HG03457 (cell line): ENCODE measurements around the gene KAZN.

Experiments
- ATAC-seq: cut with Tn5 transposase; IDR thresholded peaks from one replicate; pipeline ENCODE4 v1.9.1; 2021; ENCODE audit warnings: moderate number of reproducible peaks; ENCODE audit not compliant: unreplicated experiment

The KAZN gene

DNA sequence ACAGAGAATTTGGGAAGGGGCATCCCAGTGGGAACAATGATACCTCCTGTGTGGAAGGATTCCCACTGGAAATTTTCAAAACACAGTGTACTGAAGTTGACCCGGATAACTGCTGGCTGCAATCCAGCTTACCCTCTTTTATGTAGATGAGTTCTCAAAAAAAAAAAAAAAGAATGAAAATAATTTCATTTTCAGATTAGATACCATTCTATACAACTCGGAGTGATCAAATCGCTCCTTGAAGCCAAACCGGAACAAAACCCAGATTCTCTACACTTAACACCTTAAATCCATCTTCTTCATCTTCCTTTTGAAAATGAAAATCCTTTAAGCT, 69.1 kb downstream of the KAZN start:
- ATAC-seq = no peak

DNA sequence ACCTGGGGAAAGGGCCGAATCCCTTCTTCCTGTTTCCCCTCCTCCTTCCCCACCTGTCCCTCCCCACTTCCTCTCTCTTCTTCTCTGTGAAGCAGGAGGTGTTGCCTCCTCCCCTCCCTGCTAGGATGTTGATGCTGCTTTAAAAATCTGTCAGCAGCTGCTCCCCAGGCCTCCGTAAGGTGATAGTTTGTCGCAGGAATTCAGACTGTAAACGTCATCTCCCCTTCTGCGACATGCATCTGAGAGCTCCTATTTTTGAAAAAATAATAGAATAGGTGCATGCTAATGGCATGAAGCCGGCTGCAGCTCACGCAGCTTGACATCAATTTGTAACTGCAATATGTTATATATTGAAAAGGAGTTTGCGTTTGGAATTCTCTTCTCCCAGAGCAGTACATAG, 70.1 kb downstream of the KAZN start:
- ATAC-seq = no peak

DNA sequence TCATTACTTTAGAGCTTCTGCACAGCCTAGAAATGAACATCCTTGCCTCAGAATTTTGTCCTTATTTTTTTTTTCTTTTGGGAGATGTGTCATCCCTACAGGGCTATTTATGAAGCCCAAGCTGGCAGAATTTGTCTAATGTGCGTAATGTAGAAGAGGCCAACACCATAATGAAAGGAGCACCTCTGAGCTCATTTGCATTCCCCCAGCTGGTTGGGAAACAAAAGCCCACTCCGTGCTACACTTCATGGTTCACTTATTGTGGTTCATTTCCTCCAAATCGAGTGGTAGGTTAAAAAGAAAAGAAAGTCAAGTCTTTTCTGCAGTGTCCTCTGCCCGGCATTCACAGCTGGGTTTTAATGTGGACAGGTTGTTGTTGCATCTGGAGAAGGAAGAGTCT, 73.5 kb downstream of the KAZN start:
- ATAC-seq = no peak

DNA sequence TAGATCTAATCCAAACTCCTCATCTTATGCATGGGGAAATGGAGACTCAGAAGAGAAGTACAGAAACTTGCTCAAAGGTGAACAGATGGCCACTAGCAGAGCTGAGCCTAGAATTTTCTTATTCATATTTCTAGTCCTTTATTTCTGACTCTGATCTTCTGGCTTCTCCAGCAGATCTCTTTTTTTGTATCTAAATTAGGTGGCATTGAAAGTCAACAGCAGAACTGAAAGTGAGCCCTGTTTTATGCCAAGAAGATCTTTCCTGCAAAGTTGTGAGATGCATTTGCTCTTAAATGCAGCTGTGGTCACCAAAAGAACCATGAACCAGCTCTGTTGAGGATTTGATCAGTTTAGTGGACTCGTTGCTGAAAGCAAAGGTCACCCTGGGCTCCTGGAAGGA, 75.5 kb downstream of the KAZN start:
- no peak for ATAC-seq

DNA sequence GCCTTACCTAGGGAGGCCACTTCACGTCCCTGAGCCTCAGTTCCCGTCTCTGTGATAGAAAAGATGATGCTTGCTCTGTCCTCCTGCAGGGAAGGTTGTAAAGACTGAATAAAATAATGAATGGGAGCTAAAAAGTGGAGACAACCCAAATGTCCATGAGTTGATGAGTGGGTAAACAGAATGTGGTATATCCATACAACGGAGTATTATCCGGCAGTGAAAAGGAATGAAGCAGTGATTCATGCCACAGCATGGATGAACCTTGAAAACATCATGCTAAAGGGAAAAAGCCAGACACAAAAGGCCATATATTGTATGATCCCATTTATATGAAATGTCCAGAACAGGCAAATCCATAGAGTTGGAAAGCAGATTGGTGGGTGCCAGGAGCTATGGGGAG, 77.9 kb downstream of the KAZN start:
- ATAC-seq = no peak

DNA sequence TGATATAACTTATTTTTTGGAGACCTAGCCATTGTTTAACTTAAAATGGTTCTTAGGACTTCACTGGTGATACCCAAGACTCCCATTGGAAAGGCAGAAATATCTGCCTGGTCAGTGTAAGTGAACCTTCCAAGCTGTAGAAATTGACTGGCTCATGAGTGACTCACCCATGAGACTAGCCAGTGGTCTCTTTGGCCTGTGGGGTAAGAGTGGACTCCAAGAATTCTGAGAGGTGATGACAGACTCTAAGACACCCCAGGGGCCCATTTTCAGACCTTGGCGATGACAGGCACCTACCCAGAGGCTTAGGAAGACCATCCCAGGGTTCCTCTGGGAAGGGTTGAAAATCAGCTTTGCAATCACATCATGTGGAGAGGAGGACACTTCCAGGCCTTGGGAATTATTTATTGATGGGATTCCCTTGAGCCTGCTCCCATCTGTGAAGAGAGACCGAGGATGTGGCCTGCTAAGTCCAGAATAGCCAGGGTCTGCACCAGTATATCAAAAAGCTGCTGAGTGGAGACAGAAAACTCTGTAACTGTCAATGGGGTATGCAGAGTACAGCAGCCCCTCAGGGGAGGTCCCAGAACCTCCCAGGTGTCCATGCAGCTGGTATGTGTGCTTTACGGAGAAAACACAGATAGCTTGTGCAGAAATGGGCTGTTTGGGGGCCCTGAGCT, 78.9 kb downstream of the KAZN start:
- ATAC-seq = no peak

DNA sequence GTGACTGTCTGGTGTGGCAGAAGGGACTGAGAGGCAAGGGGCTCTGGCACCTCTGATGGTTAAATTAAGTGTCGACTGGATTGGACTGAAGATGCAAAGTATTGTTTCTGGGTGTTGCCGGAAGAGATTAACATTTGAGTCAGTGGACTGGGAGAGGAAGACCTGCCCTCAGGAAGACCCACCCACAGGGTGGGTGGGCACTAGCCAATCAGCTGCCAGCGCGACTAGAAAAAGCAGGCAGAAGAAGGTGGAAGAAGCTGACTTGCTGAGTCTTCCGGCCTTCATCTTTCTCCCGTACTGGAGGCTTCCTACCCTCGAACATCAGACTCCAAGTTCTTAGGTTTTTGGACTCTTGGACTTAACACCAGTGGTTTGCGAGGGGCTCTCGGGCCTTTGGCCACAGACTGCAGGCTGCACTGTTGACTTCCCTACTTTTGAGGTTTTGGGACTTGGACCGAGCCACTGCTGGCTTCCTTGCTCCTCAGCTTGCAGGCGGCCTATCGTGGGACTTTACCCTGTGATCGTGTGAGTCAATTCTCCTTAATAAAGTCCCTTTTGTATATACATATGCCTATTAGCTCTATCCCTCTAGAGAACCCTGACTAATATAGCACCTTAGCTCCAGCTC, 79.6 kb downstream of the KAZN start:
- no peak for ATAC-seq

DNA sequence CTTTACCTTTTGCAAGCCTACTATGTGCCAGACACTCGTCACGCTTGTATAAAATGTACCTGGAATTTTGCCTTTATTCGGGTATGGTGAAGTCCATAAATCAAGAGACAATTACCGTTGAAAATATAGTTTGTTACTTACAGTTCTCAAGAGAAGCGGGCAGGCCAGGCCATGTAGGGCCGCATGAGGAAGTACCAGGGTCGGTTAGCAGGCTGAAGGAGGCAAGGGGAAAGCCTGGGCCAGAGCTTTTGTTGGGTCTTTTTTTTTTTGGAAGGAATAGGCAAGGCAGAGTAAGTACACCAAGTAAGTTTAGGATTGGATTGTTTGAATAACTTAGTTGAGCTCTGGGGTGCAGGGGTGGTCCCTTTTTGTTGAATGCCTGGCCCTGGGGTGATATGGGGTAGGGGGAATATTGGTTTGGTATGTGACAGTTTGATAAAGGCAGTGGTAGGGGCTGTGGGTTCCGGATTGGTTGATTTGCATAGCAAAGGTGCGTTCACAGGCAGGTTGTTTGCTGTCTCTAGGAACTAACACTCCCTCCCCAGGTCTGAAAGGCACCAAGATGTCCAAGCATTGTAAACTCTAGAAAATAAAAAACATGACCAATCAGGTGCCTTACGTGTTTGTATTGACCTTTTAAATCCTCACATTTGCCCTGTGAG, 80.7 kb downstream of the KAZN start:
- no peak for ATAC-seq

DNA sequence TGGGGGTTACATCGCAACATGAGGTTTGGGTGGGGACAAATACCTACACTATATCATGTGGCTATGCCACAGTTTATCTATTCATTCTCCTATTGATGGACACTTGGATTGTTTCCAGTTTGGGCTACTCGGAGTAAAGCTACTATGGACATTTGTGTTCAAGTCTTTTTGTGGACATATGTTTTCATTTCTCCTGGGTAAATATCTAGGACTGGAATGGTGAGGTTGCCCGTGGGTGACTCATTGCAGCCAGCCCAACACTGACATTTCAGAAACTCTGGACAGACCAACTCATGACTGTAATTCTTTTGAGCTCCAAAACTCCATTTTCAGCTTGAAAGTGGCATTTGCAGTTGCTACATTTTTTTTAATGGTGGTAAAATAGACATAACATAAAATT, 82.7 kb downstream of the KAZN start:
- ATAC-seq = no peak

DNA sequence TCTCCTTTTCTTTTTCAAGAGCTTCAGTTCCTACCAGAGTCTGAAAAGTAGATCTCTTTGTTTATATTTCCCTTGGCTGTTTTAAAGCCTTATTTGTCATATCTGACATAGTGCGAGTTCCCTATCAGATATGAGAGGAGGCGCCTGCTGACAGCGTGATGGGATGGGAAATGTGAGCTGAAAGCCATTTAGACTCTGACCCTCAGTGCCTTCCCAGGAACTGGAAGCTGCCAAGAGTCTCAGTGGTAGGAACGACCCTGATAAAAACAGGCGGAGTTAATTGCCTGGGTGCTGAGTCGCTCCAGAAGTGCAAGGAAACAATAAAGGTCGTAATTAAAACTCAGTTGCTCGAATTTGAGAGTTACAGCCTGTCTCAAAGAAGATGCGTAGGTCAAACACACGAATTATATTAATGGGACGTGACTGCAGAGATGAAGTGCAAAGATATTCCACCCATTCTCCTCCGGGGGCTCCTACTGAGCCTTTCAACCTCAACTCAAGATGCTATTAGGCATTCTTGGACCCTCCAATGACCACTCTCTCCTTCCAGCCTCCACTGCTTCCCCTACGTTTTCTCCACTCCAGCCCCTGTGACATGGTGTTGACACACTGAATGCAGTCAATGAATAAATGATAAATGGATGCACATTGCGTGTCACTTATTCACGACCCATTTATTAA, 84.6 kb downstream of the KAZN start:
- ATAC-seq = no peak

DNA sequence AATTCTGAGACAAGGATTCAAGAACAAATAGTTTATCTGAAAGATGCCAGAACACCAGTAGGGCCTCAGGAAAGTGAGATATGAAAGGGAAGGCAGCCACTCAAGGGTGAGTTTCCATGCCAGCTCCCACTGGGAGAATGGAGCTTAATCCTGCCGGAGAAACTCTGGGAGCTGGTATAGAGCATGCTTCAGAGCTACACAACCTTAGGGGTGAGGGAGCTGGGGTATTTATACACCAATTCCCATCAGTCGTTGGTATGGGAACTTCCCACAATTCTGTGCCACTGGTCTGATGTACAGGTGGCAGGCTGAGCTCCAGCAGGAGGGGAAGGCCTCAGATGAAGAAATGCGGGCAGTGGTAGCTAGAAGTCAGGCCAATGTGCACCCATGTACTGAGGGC, 86.6 kb downstream of the KAZN start:
- ATAC-seq = no peak

DNA sequence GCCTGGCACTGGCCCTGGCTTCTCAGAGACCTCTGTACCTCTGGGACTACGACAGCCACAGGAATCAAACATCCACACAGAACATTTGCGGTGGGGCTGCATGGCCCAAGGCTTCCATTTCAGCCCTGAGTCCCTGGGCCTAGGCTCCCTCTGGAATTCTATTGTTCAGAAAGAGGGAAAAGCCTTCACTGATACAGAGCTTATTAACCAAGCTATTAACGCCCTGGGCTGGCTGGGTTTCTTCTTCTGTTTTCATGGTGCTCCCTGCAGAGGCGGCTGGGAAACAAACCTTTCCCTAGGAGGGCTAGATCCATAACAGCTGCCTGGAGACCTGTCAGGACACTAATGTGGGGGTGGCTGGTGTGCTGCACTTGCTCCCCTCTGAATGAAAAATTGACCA, 88.2 kb downstream of the KAZN start:
- ATAC-seq = no peak

DNA sequence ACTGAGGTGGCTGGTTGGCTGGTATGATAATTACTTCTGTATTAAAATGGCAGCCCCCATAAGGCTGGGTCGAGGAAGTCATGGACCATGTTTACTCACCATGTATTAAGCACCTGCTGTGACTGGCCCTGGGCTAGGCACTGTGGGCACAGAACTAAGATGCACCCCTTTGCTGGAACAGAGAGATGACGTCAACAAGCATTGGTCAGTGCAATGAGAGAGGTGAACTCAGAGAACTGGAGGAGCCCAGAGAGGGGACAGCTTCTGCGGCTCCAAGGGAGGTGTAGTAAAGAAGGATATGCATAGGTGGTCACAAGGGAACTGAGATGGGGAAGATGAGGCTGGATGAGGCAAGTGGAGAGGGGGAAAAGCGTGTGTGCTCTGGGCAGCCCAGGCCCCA, 88.7 kb downstream of the KAZN start:
- no peak for ATAC-seq

DNA sequence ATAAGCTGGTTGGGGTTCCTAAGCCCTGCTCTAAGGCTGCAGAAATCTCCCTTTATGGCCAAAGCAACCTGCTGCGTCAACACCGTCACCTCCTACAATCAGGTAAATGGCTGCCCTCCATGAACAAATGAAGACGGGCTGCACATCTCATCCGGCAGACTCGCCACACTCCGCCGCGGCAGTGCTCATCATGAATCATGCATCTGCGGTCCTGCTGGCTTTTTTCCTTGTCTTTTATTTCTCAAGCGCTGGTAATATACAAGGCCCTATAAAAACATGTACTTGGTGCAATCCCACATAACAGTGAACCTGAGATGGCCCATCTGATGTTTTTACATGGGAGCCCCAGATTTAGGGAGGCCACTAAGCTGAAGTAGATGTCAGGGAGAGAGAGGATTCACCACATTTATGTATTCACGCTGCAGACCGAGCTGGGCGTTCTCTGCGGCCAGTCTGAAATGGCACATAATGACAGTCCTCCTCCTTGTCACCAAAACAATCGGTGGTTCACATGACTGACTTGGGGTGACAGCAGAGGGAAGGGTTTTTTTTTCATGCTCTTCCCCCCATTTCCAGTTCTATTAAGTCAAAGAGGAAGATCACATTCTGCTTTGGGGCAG, 91.6 kb downstream of the KAZN start:
- ATAC-seq = no peak

DNA sequence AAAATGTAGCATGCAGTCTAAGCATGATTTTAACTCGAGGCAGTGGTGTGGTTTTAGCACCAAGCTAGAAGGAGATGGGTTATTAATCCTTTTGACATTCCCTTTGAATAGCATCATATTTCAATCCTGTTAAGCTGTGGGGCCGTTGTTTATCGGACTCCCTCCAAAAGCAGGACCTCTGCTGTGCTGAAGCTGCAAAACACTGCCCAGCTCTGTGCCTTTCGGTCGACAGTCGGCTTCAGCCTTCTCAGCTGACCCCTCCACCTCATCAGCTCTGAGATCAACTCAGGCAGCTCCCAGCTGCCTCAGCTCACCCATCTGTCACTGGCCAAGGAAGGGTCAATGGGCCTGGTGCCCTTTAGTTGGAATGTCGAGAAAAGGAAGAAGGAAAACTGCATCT, 95.5 kb downstream of the KAZN start:
- no peak for ATAC-seq

DNA sequence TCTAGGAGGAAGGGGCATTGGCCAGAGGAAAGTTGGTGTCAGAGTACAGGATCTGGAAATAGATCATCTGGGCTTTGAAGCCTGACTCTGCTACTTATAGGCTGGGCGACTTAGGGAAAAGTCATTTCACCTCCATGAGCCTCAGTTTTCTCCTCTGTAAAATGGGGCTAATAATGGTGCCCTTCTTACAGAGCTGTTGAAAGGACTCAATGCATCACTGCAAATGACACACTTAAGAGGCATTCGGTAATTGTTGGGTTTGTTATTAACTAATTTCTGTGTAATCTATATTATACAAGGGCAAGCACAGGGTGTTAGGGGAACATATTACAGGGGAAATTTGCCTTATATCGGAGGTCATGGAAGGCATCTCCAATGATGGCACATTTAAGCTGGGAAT, 96.1 kb downstream of the KAZN start:
- no peak for ATAC-seq

DNA sequence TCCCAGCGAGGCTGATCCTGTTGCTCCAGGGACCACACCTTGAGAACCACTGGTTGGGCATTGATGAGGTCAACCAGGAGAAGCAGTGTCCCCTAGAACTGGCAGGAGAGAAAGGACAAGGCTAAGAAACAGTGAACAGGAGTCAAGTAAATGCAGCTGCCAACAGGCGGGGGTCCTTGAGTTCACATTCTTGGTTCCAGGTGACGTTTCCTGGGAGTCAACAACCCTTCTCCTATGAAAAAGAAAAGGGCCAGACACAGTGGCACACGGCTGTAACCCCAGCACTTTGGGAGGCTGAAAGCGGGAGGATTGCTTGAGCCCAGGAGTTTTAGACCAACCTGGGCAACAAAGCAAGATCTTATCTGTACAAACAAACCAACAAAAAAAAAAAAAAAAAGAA, 98.3 kb downstream of the KAZN start:
- no peak for ATAC-seq

DNA sequence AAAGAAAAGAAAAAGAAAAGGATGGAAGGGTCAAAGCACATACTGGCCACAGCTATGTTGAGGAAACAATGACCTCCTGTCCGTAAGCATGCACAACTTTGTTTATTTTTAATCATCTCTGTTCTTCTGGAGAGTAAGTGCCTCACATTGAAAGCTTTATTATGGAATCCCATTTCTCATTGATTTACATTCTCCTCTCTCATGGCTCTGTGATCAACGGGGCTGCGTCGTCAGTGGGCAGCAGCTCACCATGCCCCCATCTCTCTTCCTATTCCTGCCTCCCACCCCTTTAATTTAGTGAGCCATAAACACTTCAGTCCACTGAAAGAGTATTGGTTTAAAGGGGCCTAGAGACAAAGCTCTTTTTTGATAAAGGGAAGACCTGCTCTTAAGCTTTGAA, 98.9 kb downstream of the KAZN start:
- no peak for ATAC-seq

DNA sequence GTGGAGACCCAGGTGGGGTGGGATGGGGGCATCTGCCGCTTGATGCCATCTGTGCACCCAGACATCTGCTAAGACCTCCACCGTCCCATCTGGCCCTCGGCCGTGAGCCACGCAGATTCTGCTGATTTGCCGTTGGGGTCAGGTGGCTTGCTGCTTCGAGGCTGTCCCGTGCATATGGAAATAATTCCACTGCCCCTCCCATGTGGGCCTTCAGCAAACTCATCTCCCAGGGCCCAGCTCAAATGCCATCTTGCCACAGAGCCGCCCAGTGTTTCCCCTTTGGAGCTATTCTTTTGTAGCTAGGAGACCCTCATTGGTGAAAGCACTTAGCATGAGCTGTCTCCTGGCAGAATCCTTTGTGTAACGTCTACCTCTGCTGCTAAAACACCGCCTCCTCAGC, 99.8 kb downstream of the KAZN start:
- no peak for ATAC-seq

DNA sequence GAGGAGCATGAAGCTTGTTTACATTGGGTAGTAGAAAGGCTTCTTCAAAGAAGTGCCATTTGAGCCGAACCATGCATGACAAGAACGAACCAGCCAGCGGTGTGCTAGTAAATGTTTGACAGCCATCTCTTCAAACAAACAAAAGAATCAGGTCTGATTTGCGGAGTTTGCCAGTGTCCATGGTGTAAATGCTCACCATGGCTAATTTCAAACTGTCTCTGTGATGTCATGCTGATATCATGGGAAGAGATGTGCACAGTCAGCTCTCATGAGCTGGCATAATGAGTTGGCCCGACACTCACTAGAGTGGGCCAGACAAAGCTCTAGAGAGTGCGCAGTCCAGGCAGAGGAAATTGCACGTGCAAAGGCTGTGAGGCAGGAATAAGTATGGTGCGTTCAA, 101.1 kb downstream of the KAZN start:
- ATAC-seq = no peak

DNA sequence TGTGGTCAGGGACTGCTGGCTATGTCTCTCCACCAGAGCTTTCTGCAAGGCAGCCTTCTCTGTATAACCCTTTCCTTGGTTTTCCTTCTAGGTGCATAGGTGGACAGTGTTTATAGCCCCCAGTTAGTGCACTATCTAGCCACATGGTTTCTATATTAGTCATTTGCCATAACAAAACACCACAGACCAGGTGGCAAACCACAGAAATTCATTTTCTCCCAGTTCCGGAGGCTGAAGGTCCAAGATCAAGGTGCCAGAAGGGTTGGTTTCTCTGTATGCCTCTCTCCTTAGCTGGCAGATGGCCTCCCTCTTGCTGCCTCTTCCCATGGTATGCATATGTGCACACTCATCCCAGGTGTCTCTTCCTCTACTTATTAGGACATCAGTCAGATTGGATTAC, 106.4 kb downstream of the KAZN start:
- no peak for ATAC-seq

DNA sequence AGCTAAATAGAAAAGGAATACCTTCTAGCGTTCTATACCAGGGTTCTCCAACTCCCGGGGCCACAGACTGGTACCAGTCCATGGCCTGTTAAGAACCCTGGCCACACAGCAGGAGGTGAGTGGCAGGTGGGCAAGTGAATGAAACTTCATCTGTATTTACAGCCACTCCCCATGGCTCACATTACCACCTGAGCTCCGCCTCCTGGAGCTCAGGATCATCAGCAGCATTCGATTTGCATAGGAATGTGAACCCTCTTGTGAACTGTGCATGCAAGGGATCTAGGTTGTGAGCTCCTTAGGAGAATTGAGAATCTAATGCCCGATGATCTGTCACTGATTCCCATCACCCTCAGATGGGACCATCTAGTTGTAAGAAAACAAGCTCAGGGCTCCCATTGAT, 107.3 kb downstream of the KAZN start:
- ATAC-seq = no peak
